SH-SY5Y (cell line): ENCODE measurements around the gene LTB4R.

Experiments
- GATA2 ChIP-seq: IDR thresholded peaks from 2 replicates; pipeline ENCODE4 v1.6.1; 2011; ENCODE audit warnings: mild to moderate bottlenecking, low read depth, low read length
- GATA3 ChIP-seq: IDR thresholded peaks from 2 replicates; pipeline ENCODE4 v1.6.1; 2011; ENCODE audit warnings: low read depth, mild to moderate bottlenecking, low read length, moderate library complexity

The LTB4R gene

DNA sequence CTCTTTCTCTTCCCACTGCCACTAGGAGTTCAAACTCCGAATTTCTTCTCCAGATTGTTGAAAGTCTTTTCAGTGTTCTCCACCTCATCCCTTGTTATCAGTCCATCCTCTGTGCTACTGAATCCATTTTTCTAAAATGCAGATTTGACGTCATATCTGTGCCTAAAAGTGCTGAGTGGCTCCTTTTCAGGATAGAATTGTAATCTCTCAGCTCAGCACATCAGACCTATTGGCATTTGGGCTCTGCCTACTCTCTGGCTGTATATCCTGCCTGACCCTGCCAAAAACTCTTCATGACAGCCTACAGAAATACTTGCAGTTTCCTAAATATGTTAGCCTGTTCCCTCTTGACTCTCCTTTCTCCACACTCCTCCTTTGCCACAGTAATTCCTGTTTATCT, 38.8 kb upstream of the LTB4R start:
- TF ChIP-seq GATA3, result no peak
- TF ChIP-seq GATA2, result no peak

DNA sequence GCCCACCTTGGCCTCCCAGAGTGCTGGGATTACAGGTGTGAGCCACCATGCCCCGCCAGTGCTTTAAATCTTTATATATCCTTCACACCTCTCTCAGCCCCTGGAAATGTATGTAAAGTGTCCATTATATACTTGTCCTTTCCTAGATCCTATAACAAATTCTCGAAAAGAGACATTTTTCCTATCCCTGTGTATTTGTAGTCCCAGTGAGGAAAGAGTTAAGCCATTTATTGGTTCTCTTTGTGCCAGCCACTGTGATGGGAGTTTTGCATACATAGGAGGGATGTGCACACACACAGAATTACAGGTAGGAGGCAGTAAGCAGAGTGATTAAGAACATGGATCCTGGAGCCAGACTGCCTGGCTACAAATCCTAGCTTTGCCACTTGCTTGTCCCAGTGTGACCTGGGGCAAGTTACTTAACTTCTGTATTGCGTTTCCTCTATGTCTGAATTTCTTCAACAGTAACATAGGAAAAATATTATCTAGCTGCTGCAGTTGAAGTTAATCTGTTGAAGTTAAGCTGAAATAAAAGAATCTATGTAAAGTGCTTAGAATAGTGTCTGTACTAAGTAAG, 37.8 kb upstream of the LTB4R start:
- no peak for TF ChIP-seq GATA3
- TF ChIP-seq GATA2, result no peak

DNA sequence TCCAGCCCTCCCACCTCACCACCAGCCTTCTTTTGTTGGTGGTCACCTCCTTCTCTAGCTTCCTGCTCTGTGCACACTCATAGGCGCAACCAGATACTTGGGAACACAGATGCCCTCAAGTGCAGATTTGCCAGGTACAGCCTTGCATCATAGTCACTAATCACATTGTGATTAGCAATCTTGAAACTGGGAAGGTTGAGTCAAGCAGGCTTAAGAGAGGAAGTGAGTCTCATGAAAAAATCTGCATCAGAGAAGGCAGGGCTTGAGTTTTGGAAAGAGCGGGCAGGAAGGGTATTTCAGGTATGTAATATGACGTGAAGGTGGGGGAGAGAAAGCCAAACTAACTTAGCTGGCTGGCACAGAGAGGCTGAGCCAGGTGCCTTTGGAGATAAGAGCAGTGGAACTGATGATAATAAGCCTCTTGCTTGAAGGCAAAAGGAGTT, 37.2 kb upstream of the LTB4R start:
- no peak for TF ChIP-seq GATA3
- TF ChIP-seq GATA2, result no peak

DNA sequence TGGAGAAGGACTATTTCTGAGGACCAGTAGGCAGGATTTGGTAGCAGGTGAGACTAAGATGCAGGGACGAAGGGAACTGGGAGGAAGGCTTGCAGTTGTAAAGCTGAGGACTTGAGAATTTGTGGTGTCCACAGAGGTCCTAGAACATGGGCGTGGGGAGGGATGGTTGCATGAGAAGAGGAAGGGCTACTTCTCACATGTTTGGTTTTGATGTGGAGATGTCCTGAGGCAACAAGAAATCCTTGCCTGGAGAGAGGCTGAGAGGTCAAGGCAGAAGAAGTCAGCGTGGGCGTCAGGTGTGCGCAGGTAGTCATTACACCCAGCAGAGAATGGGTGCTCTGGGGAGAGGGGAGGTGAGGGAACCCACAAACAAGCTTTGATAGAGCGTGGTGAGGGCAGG, 34.2 kb upstream of the LTB4R start:
- TF ChIP-seq GATA2 (no peak), GATA3 (no peak)

DNA sequence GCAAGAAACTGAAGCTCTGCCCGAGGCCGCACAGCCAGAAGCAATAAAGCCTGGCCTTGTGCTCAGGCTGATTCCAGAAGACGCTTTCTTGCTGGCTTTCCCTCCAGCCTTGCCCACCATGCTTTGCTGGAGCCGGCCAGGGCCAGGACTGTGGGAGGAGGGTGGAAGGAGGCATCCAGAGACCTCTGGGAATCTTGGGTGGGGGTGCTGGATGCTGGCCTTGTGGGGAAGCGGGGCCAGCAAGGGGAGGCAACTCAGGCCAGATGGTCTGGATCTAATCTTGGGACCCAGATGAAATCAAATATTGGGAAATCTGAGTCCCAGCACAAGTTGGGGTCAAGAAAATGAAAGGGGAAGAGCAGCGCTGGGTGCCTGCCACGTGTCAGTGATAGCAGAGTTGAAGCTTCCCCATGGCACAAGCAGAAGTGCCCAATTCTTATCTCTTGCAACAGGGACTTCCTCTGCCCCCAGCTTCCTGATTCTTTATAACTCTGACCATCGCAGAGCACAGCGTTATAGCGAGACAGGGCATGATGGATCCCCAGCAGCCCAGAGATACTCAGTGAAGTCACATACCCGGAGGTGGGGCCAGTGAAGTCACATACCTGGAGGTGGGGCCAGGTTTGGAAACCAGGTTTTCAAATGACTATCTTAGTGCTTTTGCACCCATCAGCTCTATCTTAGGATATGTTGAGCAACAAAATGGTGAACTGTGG, 33.5 kb upstream of the LTB4R start:
- TF ChIP-seq GATA2 (no peak), GATA3 (no peak)

DNA sequence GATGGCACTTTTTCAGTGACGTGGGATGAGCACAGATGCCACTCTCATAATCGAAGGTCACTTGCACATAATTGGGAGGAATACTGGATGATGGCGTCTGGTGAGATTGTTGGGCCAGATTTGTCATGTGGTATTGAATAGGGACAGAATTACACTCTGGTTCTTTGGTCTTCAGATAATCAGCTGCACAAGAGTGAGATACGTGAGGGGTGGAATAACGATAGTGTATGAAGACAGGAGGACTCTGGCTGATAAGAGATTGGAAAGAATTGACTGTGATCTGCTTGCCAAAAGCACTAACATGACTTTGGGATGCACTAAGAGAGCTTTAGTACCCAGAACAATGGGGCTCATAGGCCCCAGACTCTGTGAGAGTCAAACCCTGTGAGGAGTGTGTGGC, 32.9 kb upstream of the LTB4R start:
- TF ChIP-seq GATA3 (no peak), GATA2 (no peak)

DNA sequence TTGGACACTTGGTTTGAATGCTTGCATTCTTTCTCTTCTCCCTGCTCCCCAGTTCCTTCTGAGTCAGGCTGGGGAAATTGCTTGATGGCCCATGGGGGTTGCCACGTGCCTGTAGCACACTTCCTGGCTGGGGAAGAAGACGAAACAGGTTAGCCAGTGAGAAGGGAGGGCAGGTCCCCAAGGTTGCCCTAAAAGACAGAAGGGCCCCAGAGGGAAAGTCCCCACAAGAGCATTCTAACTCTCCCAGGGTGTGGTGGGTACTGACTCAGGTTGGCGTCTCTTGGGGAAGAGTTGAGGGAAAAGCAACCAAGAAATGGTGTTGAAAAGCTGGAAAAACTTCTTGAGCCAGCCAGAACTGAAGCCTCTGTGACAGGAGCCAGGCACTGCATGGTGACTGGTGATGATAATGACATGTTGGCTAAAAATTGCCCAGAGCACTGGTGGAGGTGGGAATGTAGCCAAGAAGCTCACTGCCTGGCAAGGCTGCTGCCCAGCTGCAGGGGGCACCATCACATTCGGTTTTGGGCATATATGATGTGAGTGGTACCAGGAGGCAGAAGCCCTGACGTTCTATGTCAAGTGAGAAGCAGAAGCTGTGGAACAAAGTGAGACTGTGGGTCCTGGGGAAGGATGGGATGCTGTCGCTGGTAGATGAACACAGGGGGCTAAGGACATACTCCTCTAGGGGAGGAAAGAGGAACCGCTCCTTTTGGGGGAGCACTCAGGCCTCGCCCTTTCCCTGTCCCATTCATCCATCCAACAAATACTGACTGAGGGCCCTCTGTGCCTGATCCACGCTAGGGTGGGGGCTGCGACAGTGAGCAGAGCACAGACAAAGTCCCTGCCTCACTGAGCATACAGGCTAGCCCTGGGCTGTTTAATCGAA, 31.8 kb upstream of the LTB4R start:
- TF ChIP-seq GATA2 (no peak), GATA3 (no peak)

DNA sequence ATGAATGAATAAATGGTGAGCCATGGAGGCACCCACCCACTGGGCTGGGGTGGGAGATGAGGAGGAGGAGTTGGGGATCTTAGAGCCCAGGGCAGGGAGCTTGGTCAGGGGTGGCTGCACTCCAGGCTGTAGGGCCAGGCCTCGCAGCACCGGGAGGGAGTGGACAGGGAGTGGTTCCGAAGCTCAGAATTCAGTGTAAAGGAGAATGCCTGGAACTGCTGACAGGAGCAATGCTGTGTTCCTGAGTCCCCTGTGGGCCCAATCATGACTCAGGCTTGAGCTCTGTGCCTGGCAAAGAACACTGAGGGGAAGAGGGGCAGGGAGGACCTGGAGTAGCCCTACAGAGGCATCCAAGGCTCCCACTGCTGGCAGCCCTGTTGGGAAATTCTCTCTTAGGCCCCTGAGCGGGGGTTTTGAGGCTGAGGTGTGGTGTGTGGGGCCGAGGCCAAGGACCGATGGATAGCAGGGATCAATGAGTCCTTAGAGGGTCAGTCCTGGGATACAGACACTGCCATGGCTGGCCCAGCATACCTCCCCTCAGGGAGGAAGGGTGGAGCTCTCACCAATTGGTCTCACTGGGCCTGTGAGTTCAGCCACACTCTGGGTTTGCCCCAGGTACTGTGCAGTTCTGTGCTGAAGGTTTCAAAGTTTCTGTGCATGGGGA, 30.4 kb upstream of the LTB4R start:
- TF ChIP-seq GATA3 (no peak), GATA2 (no peak)

DNA sequence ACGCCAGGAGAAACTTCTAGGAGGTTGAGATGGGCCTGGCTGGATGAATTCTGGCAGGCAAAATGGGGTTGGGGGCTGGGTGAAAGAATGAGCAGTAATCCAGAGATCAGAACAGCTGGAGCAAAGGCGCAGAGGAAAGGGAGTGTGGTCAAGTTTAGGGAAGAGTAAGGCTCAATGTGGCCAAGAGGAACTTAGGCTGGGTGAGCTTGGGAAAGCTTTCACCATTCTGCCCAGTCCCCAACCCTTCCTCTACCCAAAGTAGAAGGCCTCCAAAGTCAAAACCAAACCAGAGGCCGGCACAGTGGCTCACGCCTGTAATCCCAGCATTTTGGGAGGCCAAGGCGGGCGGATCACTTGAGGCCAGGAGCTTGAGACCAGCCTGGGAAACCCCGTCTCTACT, 29.7 kb upstream of the LTB4R start:
- TF ChIP-seq GATA2, result no peak
- no peak for TF ChIP-seq GATA3

DNA sequence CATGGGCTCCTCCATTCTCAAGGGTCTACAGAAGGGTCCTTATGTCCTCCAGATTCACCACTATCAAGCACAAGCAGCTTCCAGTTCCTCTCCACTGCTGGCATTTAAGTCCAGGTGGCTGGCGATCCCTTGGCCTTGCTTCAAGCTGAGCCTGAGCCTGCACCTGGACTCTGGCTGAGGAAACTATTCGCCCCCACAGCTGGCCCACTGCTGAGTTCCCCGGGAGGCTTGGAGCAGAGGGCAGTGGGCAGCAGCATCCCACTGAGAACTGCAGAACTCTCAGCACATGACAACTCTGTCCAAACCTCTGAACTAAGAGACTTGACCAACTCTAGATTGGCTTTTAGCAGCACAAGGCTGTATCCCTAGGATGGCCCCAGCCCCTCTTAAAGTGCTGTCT, 28.6 kb upstream of the LTB4R start:
- no peak for TF ChIP-seq GATA2
- TF ChIP-seq GATA3, result no peak

DNA sequence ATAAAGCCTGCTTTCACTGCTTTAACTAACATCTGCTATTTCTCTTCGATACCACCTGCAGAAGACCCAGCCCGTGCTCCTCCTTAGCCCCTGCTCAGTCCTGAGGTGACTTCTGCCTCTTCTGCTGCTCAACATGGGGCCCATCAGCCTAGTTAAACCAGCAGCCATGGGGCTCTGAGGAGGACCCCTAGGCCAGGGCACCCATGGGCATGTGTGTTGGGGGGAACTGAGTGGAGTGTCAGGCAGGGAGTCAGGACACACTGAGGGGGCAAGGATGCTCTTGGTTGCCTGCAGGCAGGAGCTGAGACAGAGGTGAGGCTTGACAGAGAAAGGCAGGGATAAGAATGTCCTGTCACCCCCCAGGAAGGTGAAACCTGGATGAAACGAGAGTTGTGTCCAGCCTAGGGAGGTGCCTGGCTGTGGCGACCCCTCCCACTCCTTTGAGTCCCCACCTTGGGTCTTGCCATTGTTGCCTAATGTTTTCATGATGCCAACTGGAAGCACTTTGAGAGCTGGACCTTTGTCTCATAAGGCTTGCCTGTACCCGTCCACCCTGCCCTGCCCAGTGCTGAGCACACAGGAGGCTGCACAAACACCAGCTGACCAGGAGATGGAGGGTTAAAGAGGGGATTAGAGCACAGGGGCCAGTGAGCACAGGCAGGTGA, 27.4 kb upstream of the LTB4R start:
- TF ChIP-seq GATA2, result no peak
- no peak for TF ChIP-seq GATA3

DNA sequence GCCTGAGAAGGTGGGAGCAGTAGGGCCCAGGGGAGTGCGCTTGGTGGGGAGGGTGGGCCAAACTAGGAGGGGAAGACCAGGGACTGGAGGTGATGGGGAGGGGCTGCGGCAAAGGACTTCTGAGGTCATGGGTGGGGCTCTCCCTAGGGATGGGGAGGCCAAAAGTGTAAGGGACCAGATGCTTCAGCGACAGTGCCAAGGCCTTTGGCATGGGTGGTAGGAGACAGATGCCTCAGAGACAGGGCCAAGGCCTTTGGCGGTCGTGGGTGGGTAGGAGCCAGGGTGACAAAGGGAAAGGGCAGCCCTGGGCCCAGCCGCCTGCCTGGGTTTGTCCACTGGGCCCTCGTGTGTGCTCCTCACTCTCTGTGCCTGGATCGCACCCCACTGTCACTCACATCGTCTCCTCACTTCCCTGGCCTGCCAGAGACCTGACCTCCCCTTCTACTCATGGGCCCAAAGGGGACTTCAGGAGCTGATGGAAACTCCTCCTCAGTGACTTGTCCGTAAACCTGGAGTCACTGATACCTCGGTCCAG, 26.7 kb upstream of the LTB4R start:
- no peak for TF ChIP-seq GATA2
- TF ChIP-seq GATA3, result no peak

DNA sequence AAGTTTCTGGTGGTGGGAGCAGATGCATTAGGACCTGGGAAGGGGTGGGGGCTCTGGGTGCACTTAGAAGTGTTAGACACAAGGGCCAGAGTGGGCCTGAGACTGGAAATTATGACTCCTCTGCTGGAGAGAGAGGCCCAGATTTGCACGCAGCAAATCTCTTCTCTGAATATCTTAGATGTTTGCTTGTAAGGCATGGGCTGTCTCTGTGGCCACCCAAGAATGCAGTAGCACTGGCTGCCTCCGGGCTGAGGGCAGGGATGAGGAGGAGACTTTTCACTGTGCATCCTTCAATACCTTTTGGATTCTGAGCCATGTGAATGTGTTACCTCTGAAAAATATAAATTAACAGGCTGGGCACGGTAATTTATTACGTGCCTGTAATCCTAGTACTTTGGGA, 26.0 kb upstream of the LTB4R start:
- no peak for TF ChIP-seq GATA3
- no peak for TF ChIP-seq GATA2
